Measurements from ENCODE around the gene NCAPG2. TPM values are rescaled to one million over a fixed set of nuclear protein-coding genes. Genes with fewer than 3 reads are reported as not detected.

The NCAPG2 gene
- total RNA-seq, 1 donor from 2014 or later = 11.7 TPM

DNA sequence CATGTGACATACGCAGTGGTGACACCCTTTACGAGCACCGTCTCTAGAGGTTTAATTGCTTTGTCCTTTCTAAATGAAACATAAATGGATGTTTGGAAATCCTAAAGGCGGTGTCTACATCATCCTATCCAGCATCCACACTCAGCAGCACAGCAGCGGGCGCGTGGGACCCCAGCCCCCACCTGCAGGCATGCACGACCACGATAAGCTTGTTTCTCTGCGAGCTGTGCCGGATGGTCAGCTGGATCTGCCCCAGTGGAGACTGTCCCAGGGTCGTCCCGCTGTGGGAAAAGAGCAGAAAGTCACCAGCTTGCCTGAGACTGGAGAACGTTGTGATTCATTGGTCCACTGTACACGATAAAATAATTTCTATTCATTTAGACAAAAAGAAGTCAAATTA, 34.2 kb upstream of the NCAPG2 start:
- ATAC-seq (no peak), DNase-seq (ENCODE audit: low spot score) (no peak)
- intact Hi-C loops (cut with DNase I) = no loop called here

DNA sequence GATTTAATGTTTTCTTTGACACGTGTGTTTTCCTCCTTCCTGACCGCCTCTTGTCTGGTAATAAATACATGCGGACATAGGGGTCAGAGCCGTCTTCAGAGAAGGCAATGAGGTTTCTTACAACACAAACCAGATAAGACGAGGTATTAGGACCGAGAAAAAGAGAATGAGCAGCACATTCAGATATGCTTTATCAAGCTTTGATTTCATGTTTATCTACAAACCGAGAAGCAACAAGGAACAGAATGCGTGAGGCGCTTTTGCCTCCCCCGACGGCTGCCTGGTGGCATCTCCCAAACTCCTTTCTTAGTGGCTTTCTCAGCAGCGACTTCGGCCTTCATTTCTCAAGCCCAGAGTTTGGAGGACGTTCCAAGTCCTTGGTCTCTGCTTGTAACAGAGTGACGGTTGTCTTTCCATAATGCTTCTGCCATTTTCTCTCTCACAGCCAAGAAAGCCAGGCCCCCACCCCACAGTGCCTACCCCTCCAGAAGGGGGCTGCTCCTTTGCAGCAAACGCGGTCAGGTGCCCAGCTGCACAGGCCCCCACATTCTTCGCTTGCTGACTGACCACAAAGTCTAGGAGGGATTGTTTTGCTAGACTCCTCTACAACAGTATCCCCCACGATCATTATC, 32.6 kb upstream of the NCAPG2 start:
- DNase-seq (ENCODE audit: low spot score) (no peak), ATAC-seq (no peak)
- intact Hi-C loops (cut with DNase I) = no loop called here

DNA sequence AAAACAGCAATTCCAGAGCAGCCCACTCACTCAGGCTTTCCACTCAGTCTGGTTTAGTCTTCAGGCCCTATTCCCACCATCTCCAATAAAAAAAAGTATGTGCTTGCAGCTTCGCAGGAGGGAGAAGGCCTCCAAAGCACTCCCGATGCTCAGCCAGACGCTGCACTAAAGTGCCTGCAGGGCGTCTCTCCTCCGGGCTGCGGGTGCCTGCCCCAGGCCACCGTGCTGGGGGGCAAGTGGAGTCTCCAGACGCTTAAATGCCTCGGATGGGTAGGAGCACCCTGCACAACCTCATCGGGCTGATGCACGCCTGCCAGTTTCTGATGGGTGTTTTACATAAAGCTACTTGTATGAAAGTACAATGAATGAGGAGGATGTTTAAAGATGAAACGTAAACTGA, 31.3 kb upstream of the NCAPG2 start:
- no peak for ATAC-seq
- no peak for DNase-seq (ENCODE audit: low spot score)
- intact Hi-C loops (cut with DNase I) = no loop called here

DNA sequence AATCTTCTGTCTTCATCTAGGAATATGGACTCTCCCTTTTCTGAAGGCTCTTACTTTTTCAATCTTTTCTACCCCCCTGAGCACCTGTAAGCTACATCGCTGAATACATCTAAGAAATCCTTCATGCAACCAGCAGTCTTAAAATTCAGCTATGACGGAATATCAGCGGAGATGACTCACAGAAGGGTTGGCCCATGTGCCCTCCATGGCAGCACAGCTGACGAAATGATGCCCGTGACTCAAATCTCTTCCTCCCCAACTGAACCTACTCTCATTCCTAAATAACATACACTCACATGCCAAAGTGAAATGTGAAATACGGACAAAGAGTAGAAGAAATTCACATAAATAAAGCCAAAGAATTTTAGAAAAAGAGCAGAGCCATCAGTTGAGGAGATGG, 30.3 kb upstream of the NCAPG2 start:
- intact Hi-C loops (cut with DNase I) = no loop called here
- no peak for ATAC-seq

DNA sequence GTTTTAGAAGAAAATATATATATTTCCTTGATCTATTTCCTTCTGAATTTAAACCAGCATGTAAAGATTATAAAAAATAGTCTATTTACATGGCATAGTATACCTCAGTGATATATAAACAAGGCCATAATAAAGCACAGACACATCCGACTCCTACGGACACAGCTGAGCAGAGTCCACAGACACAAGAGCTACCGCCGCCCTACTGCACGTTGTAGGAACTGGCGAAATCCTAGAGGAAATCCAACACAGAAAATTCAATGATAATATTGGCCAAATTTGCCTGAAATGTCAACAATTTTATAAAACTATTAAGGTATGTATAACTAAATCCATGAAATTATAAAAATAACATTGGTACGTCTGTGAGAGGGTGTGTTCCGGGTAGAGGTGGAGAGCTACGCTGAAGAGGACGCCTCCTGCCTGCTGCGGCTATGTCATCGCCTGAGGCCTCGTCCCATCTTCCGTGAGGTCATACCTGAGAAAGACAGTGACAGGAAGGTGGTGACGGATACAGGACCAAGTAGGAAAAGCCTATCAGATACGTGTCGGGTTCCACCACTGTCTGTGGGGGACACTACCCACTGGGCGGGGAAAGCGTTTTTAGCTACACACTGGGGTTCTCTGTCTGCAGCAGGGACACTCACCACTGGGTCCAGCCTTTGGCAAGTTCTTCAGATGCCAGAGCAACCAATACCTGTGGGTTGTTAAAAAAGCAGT, 29.3 kb upstream of the NCAPG2 start:
- intact Hi-C loops (cut with DNase I) = no loop called here
- no peak for DNase-seq (ENCODE audit: low spot score)
- no peak for ATAC-seq

More for the DNA sequence above, 30.3 kb upstream of the NCAPG2 start:
- DNase-seq (ENCODE audit: low spot score) = no peak

DNA sequence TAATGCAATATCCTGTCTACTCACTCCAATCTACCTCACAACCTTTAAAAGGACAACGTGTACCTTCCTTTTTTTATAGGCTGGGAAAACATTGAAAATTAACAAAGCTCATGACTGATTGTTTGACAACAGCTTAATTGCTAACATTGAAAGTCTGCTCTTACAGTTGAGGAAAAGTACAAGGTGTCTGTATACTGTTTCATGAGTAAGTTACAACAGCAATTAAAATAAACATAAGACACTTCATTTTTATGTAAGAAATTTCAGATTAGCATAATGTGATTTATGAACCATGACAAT, 28.6 kb upstream of the NCAPG2 start:
- no peak for ATAC-seq
- DNase-seq (ENCODE audit: low spot score) = no peak
- intact Hi-C loops (cut with DNase I) = no loop called here

DNA sequence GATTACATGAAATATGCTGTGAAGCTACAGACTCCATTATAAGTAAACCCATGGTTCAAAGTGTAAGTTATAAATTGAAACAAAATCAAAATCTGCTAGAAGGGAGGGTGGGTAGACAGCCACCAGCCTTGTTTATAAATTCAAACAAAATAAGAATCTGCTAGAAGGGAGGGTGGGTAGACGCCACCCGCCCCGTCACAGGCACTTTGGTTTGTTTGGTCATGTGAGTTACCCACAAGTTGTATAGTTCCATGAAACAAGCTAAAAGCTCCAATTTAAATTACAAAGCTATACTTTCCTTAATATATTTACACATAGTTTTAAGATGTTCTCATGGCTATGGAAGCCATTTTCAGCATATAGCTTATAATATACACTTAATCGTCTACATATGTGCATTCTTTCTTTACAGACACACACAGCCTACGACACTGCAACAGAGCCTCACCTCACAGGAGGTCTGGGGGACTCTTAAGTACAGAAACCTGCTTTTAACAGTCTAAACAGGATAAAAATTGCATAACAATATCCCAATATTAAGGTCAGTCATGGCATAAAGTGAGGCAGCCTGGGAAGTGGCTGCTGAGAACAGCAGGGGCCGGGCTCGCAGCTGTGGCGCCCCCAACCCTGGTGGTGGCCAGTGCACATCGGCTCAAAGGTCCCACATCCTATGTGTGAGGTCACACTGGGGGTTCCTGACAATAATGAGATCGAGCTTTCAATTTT, 28.1 kb upstream of the NCAPG2 start:
- intact Hi-C loops (cut with DNase I) = no loop called here
- DNase-seq (ENCODE audit: low spot score) (no peak), ATAC-seq (no peak)

DNA sequence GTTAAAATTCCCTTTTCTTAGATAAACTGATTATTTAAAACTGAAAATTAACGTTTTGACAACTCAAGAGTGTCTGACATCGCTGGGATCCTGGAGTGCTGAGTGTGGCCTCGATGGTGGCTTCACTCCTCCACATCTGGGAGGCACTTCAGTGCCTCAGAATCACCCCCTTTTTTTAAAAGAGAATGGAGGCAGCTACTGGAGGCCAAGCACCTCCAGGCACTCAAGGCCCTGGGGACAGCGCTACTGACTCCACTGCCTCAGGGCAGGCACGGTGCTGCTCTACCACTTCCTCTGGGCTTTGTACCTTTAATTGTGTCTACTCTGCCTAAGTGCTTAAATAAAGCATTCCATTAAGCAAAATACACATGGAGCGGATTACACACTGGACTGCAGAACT, 27.2 kb upstream of the NCAPG2 start:
- intact Hi-C loops (cut with DNase I) = no loop called here

DNA sequence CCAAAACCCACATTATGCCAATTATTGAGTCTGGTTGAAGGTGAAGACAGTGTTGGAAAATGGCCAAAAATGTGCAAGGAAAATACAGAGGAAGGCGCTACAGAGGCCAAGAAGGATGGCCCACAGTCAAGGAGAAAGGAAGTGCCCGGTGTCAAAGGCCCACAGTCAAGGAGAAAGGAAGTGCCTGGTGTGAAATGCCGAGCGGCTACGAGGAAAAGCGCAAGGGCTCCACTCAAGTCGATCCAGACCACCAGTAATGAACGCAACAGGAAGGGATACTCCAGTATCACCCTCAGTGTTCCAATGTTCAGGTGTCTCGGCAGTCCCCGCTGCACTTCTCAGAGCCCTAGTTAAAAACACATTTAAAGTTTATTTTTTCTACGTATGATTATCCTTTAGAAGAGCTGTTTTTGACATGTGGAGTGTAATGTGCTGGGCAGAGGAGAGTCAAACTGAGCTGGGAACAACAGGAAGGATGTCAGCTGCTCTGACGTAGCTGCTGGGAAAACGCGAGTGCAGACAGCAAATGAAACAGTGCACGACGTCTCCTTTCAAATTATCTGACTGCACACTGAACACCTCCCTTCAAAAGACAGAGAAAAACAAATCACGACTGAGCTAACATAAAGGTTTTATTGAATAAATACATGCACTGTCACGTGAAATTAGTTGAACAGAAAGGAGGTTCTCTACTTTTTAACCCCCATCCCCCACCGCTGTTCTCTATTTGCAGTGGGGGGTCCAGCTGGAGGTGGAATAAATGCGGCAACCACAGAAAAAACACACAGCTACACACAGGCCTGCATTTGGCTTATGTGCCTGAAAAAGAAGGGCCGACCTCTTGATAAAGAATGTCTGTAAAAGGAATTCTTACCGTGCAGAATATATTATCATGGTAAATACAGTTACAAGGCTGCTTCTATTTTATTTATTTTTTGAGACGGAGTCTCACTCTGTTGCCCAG, 26.1 kb upstream of the NCAPG2 start:
- DNase-seq (ENCODE audit: low spot score) = no peak
- intact Hi-C loops (cut with DNase I) = no loop called here
- ATAC-seq = no peak

More for the DNA sequence above, 27.2 kb upstream of the NCAPG2 start:
- no peak for ATAC-seq
- no peak for DNase-seq (ENCODE audit: low spot score)

DNA sequence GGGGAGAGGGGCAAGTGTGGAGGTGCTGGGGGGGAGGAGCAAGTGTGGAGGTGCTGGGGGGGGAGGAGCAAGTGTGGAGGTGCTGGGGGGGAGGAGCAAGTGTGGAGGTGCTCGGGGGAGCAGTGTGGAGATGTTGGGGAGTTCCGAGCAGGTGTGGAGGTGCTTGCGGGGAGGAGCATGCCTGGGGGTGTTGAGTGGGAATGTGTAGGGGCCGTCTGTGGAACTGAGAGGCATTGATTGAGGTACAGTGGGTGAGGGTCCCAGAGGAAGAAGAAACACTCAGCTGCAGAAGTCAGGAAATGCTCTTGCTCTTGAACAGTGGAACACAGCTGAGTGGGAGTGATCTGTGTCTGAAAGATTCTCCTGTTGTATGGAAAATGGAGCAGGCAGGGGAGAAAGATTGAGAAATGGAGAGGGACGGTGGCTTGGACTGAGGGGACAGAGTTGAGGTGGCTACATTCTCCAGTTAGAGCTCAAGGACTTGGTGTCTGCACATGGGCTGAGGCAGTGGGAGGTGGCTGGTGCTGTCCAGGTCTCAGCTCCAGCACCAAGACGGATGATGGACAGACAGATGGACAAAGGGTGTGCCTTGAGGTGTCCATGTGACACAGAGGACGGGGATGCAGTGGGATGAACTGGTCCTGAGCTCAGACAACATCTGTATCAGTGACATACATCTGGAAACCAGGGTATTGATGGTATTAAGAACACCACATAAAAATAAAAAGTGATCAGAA, 25.2 kb upstream of the NCAPG2 start:
- DNase-seq (ENCODE audit: low spot score) = no peak
- intact Hi-C loops (cut with DNase I) = no loop called here
- ATAC-seq = no peak

DNA sequence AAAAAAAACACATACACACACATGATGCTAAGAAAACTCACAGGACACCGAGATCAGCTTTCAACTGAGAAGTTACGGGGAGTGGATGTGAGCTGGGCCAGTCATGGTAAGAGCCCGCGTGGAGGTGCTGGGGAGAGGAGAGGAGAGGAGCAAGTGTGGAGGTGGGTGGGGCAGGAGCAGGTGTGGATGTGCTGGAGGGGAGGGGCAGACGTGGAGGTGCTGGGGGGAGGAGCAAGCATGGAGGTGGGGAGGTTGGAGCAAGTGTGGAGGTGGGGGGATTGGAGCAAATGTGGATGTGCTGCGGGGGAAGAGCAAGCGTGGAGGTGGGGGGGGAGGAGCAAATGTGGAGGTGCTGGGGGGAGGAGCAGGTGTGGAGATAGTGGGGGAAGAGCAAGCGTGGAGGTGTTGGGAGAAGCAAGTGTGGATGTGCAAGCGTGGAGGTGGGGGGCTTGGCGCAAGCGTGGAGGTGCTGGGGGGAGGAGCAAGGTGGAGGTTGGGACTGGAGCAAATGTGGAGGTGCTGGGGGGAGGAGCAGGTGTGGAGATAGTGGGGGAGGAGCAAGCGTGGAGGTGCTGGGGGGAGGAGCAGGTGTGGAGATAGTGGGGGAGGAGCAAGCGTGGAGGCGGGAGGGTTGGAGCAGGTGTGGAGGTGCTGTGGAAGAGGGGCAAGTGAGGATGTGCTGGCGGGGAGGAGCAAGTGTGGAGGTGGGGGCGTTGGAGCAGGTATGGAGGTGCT, 24.5 kb upstream of the NCAPG2 start:
- intact Hi-C loops (cut with DNase I) = no loop called here
- DNase-seq (ENCODE audit: low spot score) = no peak

DNA sequence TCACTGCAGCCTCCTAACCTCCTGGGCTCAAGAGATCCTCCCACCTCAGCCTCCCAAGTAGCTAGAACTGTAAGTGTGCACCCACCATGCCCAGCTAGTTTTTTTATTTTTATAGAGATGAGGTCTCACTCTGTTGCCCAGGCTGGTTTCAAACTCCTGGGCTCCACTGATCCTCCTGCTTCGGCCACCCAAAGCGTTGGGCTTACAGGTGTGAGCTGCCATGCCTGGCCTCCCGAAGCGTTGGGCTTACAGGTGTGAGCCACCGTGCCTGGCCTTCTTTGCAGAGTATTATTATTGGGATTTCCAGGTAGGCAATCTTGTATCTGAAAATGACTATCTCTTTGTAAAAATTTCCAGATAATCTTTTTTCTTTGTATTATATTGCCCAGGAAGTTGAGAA, 23.1 kb upstream of the NCAPG2 start:
- intact Hi-C loops (cut with DNase I) = no loop called here
- DNase-seq (ENCODE audit: low spot score) = no peak
- no peak for ATAC-seq

More for the DNA sequence above, 24.5 kb upstream of the NCAPG2 start:
- no peak for ATAC-seq

DNA sequence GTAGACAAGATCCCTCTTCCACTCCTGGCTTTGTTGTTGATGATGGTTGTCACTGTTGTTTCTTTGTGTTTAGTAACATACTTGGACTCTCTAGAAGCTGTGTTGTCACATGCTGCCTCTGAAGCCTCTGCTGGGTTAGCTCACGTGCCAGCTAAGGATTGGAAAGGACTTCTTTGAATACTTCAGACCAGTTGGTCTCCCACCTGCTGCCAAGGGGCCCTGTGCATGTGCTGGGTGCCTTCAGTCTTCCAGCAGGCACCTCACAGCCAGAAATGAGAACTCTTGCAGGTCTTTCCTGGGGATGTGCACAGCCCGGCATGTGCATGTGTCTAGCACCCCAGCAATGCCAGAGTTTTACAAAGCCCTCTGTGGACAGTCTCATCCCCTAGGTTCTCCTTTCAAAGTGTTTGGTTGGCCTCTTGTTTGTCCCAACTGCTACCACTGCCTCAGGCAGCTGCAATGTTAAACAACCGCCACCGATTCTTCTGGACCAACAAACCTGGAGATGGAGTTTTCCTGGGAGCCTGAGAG, 21.7 kb upstream of the NCAPG2 start:
- ATAC-seq (no peak), DNase-seq (ENCODE audit: low spot score) (no peak)
- intact Hi-C loops (cut with DNase I) = no loop called here

DNA sequence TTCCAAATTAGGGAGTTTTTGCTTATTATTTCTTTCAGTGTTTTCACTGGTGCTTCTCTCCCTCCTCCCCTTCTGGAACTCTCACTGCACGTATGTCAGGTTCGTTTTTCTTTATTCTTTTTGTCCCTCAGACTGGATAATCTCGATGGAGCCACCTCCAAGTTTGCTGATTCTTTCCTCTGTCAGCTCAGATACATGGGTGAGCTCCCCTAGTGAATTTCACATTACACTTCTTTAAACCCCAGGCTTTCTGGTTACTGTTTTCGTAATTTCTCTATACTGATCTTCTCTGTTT, 20.8 kb upstream of the NCAPG2 start:
- intact Hi-C loops (cut with DNase I) = no loop called here
- no peak for ATAC-seq
- no peak for DNase-seq (ENCODE audit: low spot score)

DNA sequence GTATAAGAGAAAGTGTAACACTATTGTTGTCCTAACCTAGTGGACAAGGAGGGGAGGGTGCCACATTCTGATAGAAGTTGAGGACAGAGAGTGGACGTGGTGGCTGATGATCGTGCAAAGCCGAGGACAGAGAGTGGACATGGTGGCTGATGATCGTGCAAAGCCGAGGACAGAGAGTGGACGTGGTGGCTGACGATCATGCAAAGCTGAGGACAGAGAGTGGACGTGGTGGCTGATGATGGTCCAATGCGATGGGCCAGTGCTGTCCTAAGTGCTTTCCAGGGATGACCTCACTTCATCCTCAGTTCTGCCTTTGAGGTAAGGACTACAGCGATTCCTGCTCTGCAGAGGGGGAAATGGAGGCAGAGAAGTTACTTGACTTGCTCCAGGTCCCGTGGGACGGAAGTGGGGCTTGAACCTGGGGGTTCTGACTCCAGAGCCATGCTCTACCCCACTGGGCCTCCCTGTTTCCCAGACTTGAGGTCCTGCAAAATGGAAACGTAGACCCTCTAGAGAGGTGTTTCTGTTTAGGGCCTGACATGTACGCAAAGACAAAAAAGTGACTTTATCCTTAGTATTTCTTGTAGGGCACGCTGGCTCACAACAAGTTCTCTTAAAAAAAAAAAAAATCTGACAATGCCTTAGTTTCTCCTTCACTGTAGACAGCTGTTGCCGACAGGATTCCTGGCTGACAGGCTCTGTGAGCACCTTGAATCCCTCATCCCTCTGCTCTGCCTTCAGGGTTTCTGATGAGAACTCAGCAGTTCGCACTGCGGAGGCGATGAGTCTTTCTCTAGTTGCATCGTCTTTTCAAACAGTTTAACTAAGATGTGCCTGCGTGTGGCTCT, 20.3 kb upstream of the NCAPG2 start:
- no peak for ATAC-seq

DNA sequence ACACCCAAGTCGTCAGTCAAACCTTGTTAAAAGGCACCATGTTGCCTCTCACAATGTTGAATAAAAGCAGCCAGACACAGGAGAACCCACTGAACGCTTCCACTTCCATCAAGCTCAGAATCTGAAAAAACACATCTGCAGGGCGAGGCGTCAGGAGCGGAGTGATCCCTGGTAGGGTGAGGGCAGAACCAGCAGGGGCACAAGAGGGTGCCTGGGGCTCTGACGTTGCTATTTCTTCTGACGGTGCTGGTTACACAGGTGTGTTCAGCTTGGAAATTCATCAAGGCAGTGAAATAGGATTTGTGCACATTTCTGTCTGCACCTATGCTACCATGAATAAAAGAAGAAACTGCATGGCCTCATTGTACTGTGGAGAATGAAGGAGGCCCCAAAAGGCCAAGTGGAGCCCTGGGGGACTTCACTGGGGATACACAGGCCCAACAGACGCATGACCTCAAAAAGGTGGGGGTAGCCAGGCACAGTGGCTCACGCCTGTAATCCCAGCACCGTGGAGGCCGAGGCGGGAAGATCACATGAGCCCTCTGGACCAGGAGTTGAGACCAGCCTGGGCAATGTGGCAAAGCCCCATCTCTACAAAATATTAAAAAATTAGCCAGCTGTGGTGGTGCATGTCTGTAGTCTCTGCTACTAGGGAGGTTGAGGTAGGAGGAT, 19.2 kb upstream of the NCAPG2 start:
- intact Hi-C loops (cut with DNase I) = no loop called here
- ATAC-seq (no peak), DNase-seq (ENCODE audit: low spot score) (no peak)

More for the DNA sequence above, 20.3 kb upstream of the NCAPG2 start:
- DNase-seq (ENCODE audit: low spot score) = no peak
- intact Hi-C loops (cut with DNase I) = no loop called here

DNA sequence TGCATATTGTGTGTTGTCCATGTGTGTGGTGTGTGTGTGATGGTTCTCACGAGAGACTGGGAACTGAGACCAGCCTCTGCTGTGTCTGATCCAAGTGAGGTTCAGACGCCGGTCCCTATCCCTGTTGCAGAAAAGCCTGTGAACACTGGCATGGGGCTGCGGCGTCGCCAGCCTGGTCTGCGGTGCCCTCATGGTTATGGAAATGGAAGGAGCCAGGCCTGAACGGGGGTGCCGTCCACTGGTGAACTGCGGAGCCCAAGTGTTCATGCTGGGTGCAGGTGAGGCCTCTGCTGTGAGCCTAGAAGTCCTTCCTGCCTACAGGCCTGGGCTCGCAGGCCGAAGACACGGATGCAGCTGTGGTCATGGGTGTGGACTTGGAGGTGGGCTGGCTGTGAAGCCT, 18.7 kb upstream of the NCAPG2 start:
- intact Hi-C loops (cut with DNase I) = no loop called here
- DNase-seq (ENCODE audit: low spot score) = no peak
- ATAC-seq = no peak
